IPS DF 6.9 (cell line): Measurements from ENCODE around the gene COA4.

Experiments
- DNase-seq: peaks from one replicate; pipeline ENCODE4 v3.0.0-alpha.2; 2013; ENCODE audit warnings: low read depth, low spot score
- H3K27ac ChIP-seq: one replicate; pipeline ENCODE4 v1.5.1; 2013; ENCODE audit warnings: low read length, control low read depth
- H3K27me3 ChIP-seq: 2 replicates; pipeline ENCODE4 v1.6.1; 2013; ENCODE audit warnings: mild to moderate bottlenecking, low read length; ENCODE audit not compliant: control insufficient read depth, insufficient read depth
- H3K36me3 ChIP-seq: 2 replicates; pipeline ENCODE4 v1.6.1; 2013; ENCODE audit warnings: low read length; ENCODE audit not compliant: control insufficient read depth, insufficient read depth
- H3K4me1 ChIP-seq: 2 replicates; pipeline ENCODE4 v1.6.1; 2013; ENCODE audit warnings: low read length; ENCODE audit not compliant: control insufficient read depth, insufficient read depth
- H3K4me3 ChIP-seq: 2 replicates; pipeline ENCODE4 v1.5.1; 2013; ENCODE audit warnings: mild to moderate bottlenecking, low read length
- H3K9me3 ChIP-seq: 2 replicates; pipeline ENCODE4 v1.6.1; 2013; ENCODE audit warnings: low read length, inconsistent platforms; ENCODE audit not compliant: control insufficient read depth, insufficient read depth
- WGBS: extraction: QIAGEN DNeasy Blood & Tissue Kit; methylation state at CpG from one replicate; pipeline ENCODE4 v1.1.7; 2013; ENCODE audit warnings: mixed read lengths, missing lambda C conversion rate; ENCODE audit not compliant: insufficient read length, insufficient coverage; 5-methylcytosine and 5-hydroxymethylcytosine counted together

Gene COA4

DNA sequence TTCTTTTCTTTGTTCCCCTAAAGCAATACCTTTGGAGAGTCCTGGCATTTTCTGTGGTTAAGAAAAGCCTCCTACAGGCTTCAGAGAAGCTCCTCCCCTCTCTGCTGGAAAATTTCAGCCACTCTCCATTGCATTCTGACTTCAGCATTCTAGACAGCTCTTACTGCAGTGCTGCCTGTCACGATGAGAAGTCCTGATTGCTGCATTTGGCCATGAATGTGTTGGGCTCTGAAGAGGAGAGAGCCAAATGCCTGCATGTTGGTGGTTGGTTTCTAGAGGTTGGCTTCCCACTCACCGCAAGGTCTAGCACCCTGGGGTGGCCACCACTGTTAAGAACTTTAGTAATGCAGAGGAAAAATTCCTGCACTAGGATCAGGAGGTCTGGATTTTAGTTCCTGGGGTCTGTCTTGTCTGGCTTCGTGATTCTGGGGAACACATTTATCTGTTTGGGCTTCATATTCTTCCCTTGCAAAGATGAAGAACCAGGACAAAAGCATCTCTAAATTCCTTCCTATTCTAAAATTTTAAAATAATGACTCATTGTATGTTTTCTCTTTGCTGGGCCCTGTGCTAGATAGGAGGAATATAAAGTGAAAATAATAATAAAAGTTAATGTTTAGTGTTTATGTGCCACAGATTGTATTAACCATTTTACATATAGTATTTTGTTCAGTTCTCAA is 38.1 kb downstream of the COA4 start:
- Histone ChIP-seq H3K9me3 (no peaks in the 10 kb centered on the region), H3K4me1 (no peaks in the 10 kb centered on the region), H3K36me3 (no peaks in the 10 kb centered on the region), H3K27ac (no peak overlapping the region), H3K27me3 (no peaks in the 10 kb centered on the region), H3K4me3 (no peak overlapping the region)
- DNase-seq = no peak
- no CpG with 5 or more reads among the region's 3 CpGs for WGBS

DNA sequence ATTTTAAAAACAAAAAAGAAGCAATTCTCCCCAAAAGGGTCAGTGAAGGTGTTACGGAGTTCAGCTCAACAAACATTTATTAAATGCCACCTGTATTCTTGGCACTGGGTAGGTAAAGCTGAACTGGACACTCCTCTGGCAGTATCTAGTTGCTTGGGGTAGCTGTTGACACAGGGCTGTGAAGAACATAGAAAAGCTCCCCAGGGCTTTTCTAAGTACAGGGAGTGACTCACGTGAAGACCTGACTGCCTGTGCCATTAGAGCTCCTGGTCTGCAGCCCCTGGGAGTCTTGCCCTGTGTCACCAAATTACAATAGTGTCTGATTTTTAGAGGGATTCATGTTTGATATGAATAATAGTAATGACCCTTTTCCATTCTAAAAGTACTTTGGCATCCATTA is 43.6 kb downstream of the COA4 start:
- Histone ChIP-seq H3K27ac (no peak overlapping the region), H3K36me3 (no peaks in the 10 kb centered on the region), H3K4me1 (no peaks in the 10 kb centered on the region), H3K27me3 (no peaks in the 10 kb centered on the region), H3K9me3 (no peaks in the 10 kb centered on the region), H3K4me3 (no peak overlapping the region)
- WGBS = no CpG with 5 or more reads among the region's 2 CpGs
- no peak for DNase-seq

DNA sequence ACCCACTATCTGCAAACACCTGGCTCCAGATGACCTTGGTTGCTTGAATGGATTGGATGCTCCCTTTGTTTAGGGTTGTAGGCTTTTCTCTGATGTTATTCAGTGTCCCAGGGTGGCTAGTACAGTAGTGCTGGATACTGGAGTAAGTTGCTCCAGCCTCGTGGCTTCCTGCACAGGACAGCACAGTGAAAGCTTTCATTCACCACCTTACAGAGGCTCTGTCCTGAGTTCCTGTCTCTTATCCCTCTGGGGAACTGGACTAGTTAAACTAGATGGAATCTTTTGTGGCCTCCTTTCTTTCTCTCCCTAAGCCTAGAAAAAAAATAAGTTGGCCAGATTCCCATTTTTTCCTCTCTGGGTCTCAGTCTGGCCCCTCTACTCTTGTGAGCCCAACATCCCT is 46.4 kb downstream of the COA4 start:
- Histone ChIP-seq H3K9me3 (no peaks in the 10 kb centered on the region), H3K4me1 (no peaks in the 10 kb centered on the region), H3K27me3 (no peaks in the 10 kb centered on the region), H3K36me3 (no peaks in the 10 kb centered on the region), H3K27ac (no peak overlapping the region), H3K4me3 (no peak overlapping the region)
- DNase-seq = no peak
- WGBS = no CpG with 5 or more reads among the region's 1 CpG
